ENCODE results near the gene BANP.

- TF ChIP-seq CTCF (IDR thresholded peaks at IDR 0.05) (no peak), POLR2A (IDR thresholded peaks at IDR 0.05) (no peak)
These were observed 4.3 kb downstream of the BANP start for GRCh38 chr16:87955302-87956097.

Measured in heart left ventricle (tissue), 13 donors.